ENCODE results near the gene ABCA8.

ABCA8 gene

GRCh38 chr17:68942389-68942788 lies 12.8 kb downstream of the ABCA8 start:
- DNase-seq (ENCODE audit: low read depth in 2 of 2): no peak

GRCh38 chr17:68941761-68942160 lies 13.4 kb downstream of the ABCA8 start:
- DNase-seq (ENCODE audit: low read depth in 2 of 2): no peak

GRCh38 chr17:68939195-68939594 lies 16.0 kb downstream of the ABCA8 start:
- no peak for DNase-seq (ENCODE audit: low read depth in 2 of 2)

GRCh38 chr17:68937890-68938514 lies 17.2 kb downstream of the ABCA8 start:
- no peak for DNase-seq (ENCODE audit: low read depth in 2 of 2)

- DNase-seq (ENCODE audit: low read depth in 2 of 2): no peak
These were observed 27.7 kb downstream of the ABCA8 start for GRCh38 chr17:68927516-68927915.

- no peak for DNase-seq (ENCODE audit: low read depth in 2 of 2)
These were observed 30.1 kb downstream of the ABCA8 start for GRCh38 chr17:68924793-68925720.

GRCh38 chr17:68910789-68911431 lies 44.3 kb downstream of the ABCA8 start:
- no peak for DNase-seq (ENCODE audit: low read depth in 2 of 2)

- DNase-seq (ENCODE audit: low read depth in 2 of 2): no peak
These were observed 44.9 kb downstream of the ABCA8 start for GRCh38 chr17:68910251-68910705.

- peak; percentile 86 to 87 for DNase-seq (ENCODE audit: low read depth in 2 of 2)
These were observed 46.1 kb downstream of the ABCA8 start for GRCh38 chr17:68909066-68909465.

GRCh38 chr17:68908045-68908444 lies 47.1 kb downstream of the ABCA8 start:
- DNase-seq (ENCODE audit: low read depth in 2 of 2): no peak

GRCh38 chr17:68906638-68907037 lies 48.6 kb downstream of the ABCA8 start:
- DNase-seq (ENCODE audit: low read depth in 2 of 2): no peak

GRCh38 chr17:68903286-68903685 lies 51.9 kb downstream of the ABCA8 start:
- DNase-seq (ENCODE audit: low read depth in 2 of 2): no peak

GRCh38 chr17:68897557-68897956 lies 57.6 kb downstream of the ABCA8 start:
- no peak for DNase-seq (ENCODE audit: low read depth in 2 of 2)

- DNase-seq (ENCODE audit: low read depth in 2 of 2): no peak
These were observed 62.5 kb downstream of the ABCA8 start for GRCh38 chr17:68892658-68893057.

GRCh38 chr17:68892193-68892592 lies 63.0 kb downstream of the ABCA8 start:
- DNase-seq (ENCODE audit: low read depth in 2 of 2): no peak

- DNase-seq (ENCODE audit: low read depth in 2 of 2): no peak
These were observed 68.8 kb downstream of the ABCA8 start for GRCh38 chr17:68886401-68886800.

GRCh38 chr17:68884888-68885287 lies 70.3 kb downstream of the ABCA8 start:
- DNase-seq (ENCODE audit: low read depth in 2 of 2): no peak

GRCh38 chr17:68878226-68878885 lies 76.8 kb downstream of the ABCA8 start:
- DNase-seq (ENCODE audit: low read depth in 2 of 2): no peak

- no peak for DNase-seq (ENCODE audit: low read depth in 2 of 2)
These were observed 83.7 kb downstream of the ABCA8 start for GRCh38 chr17:68871447-68871846.

GRCh38 chr17:68870976-68871375 lies 84.2 kb downstream of the ABCA8 start:
- DNase-seq (ENCODE audit: low read depth in 2 of 2): no peak

- no peak for DNase-seq (ENCODE audit: low read depth in 2 of 2)
These were observed 84.9 kb downstream of the ABCA8 start for GRCh38 chr17:68870161-68870826.

All from fibroblast of skin of left quadriceps (primary cell).